ENCODE measurements around the gene HECTD4. TPM values are rescaled to one million over a fixed set of nuclear protein-coding genes. Genes with fewer than 3 reads are reported as not detected.
"Not testable (repeated sequence)": the region's sequence is repeated elsewhere in the genome, so short reads cannot be mapped to it uniquely, and the experiment has no call there.

The HECTD4 gene
- total RNA-seq, 1 donor from 2014 or later, result 49.4 TPM

DNA sequence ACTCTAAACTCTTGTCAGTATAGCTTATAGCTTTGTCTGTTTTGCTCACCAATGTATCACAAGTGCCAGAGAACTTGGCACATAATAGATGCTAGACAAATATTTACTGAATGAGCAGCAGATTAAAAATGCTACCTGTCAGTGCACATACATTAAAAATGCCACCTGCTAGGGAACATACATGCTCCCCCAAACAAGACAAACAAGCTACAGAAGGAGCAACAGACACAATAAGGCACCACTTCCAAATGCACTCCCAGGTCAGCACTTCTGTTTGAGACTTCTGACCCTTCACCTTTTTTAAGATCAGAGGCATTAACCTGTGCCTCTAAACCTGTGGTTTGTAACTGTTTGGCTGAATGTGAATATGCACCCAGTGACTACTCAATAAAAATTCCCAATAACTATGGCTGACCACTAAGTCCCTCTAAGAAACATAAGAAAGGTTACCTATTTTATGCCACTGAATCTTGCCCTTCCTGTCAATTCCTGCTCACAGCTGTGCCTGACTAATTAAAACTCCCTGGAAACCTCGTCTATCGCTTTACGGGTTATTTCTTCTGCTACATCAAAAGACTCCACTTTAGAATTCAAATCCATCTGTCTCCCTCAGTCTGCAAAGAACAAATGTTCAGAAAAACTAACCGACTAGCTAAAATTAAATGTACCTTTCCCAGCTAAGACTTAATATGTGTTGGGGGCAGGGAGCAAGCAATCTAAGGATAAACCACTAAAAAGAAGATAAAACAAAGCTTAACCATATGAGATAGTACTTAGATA lies 41.0 kb downstream of the HECTD4 start:
- H3K27me3 Mint-ChIP-seq (ENCODE audit: low read depth), result no peaks in the 10 kb centered on the region
- DNase-seq (ENCODE audit: low read depth, low spot score), result no peak
- TF ChIP-seq, protein P1, sequence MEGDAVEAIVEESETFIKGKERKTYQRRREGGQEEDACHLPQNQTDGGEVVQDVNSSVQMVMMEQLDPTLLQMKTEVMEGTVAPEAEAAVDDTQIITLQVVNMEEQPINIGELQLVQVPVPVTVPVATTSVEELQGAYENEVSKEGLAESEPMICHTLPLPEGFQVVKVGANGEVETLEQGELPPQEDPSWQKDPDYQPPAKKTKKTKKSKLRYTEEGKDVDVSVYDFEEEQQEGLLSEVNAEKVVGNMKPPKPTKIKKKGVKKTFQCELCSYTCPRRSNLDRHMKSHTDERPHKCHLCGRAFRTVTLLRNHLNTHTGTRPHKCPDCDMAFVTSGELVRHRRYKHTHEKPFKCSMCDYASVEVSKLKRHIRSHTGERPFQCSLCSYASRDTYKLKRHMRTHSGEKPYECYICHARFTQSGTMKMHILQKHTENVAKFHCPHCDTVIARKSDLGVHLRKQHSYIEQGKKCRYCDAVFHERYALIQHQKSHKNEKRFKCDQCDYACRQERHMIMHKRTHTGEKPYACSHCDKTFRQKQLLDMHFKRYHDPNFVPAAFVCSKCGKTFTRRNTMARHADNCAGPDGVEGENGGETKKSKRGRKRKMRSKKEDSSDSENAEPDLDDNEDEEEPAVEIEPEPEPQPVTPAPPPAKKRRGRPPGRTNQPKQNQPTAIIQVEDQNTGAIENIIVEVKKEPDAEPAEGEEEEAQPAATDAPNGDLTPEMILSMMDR (conservative IDR thresholded peaks at IDR 0.05), result no peak
- no peak overlapping the region for H3K4me3 Mint-ChIP-seq
- H3K27ac Mint-ChIP-seq (ENCODE audit: unreplicated experiment), result no peak overlapping the region
- H3K36me3 Mint-ChIP-seq (ENCODE audit: low read depth), result no peaks in the 10 kb centered on the region
- H3K9me3 Mint-ChIP-seq, result no peaks in the 10 kb centered on the region
- peaks cover 15% of the 10 kb centered on the region for H3K4me1 Mint-ChIP-seq

DNA sequence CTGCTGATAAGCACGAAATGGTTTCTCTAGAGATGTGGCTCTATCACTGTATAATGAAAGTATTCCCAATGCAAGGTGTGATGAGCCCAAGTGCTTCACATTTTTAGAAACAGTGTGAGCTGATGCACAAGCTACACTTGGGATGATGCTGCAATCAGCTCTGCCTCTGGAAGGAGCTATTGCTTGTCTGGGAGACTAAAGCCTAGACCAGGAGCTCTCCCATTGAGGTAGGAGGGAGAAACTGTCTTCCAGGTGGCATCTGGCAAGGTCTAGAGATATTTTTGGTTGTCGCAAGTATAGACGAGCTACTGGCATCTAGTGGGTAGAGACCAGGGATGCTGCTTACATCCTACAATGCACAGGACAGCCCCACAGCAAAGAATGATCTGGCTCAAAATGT lies 42.0 kb downstream of the HECTD4 start:
- Mint-ChIP-seq H3K27me3 (ENCODE audit: low read depth) (no peaks in the 10 kb centered on the region), H3K36me3 (ENCODE audit: low read depth) (no peaks in the 10 kb centered on the region), H3K27ac (ENCODE audit: unreplicated experiment) (no peak overlapping the region), H3K4me1 (peaks cover 13% of the 10 kb centered on the region), H3K4me3 (no peak overlapping the region), H3K9me3 (no peaks in the 10 kb centered on the region)
- DNase-seq (ENCODE audit: low read depth, low spot score), result no peak
- TF ChIP-seq, protein P1 (conservative IDR thresholded peaks at IDR 0.05), result no peak

DNA sequence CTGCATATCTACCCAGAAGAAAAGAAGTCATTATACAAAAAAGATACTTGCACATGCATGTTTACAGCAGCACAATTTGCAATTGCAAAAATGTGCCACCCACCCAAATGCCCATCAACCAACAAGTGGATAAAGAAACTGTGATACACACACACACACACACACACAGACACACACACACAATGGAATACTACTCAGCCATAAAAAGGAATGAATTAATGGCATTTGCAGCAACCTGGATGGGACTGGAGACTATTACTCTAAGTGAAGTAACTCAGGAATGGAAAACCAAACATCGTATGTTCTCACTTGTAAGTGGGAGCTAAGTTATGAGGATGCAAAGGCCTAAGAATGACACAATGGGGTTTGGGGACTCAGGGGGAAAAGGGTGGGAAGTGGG lies 47.2 kb downstream of the HECTD4 start:
- not testable (repeated sequence) for H3K4me3 Mint-ChIP-seq; DNase-seq (ENCODE audit: low read depth, low spot score); H3K27ac Mint-ChIP-seq (ENCODE audit: unreplicated experiment); H3K9me3 Mint-ChIP-seq; H3K27me3 Mint-ChIP-seq (ENCODE audit: low read depth); H3K36me3 Mint-ChIP-seq (ENCODE audit: low read depth); H3K4me1 Mint-ChIP-seq

DNA sequence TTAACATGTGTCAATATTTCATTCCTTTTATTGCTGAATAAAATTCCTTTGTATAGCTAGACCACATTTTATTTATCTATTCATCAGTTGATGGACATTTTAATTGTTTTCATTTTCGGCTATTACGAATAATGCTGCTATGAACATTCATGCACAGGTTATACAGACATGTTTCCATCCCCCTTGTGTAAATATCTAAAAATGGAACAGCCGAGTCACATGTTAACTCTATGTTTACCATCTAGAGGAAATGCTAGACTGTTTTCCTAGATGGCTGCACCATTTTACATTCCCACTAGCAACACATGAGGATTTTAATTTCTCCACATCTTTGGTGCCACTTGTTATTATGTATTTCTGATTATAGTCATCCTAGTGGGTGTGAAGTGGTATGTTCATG lies 49.2 kb downstream of the HECTD4 start:
- no peaks in the 10 kb centered on the region for H3K27me3 Mint-ChIP-seq (ENCODE audit: low read depth)
- DNase-seq (ENCODE audit: low read depth, low spot score), result no peak
- H3K36me3 Mint-ChIP-seq (ENCODE audit: low read depth), result peaks cover 5% of the 10 kb centered on the region
- TF ChIP-seq, protein P1 (conservative IDR thresholded peaks at IDR 0.05), result no peak
- H3K27ac Mint-ChIP-seq (ENCODE audit: unreplicated experiment), result no peak overlapping the region
- H3K4me3 Mint-ChIP-seq, result no peak overlapping the region
- no peaks in the 10 kb centered on the region for H3K4me1 Mint-ChIP-seq
- H3K9me3 Mint-ChIP-seq, result no peaks in the 10 kb centered on the region

DNA sequence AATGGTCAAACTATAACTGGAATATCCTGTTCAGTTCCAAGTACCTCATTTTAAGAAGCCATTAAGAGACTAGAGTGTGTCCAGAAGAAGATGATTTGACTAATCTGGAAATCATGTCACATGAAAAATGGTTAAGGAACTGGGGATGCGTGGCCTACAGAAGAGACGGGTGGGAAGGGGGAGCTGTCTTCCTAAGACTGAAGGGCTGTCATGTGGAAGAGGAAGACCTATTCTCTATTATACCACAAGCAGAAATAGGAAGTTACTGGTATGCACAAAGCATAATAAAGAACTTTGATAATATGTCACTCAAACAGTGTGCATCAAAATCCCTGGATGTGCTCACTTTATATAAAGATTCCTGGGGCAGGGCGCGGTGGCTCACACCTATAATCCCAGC lies 50.3 kb downstream of the HECTD4 start:
- H3K4me3 Mint-ChIP-seq, result no peak overlapping the region
- H3K27me3 Mint-ChIP-seq (ENCODE audit: low read depth), result no peaks in the 10 kb centered on the region
- H3K36me3 Mint-ChIP-seq (ENCODE audit: low read depth), result peaks cover 5% of the 10 kb centered on the region
- TF ChIP-seq, protein P1 (conservative IDR thresholded peaks at IDR 0.05), result no peak
- no peak for DNase-seq (ENCODE audit: low read depth, low spot score)
- no peaks in the 10 kb centered on the region for H3K9me3 Mint-ChIP-seq
- peaks cover 5% of the 10 kb centered on the region for H3K4me1 Mint-ChIP-seq
- no peak overlapping the region for H3K27ac Mint-ChIP-seq (ENCODE audit: unreplicated experiment)

DNA sequence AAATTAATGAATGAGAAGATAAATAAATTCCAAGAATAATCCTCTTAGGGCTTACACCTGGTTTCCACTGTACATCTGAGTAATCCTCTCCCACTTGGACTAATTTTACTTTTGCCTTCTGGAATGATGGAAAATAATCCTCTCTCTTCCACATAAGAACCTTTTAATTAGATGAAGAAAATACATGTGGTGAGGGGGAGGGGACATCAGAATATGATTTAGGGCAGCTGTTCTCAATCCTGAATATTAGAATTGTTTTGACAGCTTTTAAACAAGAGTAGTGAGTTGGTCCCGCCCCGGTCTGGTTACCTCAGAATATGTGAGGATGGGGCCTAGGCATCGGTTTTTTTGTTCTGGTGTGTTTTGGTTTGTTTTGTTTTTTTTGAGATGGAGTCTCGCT lies 51.5 kb downstream of the HECTD4 start:
- Mint-ChIP-seq H3K36me3 (ENCODE audit: low read depth) (peaks cover 5% of the 10 kb centered on the region), H3K4me1 (peaks cover 5% of the 10 kb centered on the region), H3K4me3 (no peak overlapping the region), H3K9me3 (no peaks in the 10 kb centered on the region), H3K27ac (ENCODE audit: unreplicated experiment) (no peak overlapping the region), H3K27me3 (ENCODE audit: low read depth) (no peaks in the 10 kb centered on the region)
- TF ChIP-seq, protein P1 (conservative IDR thresholded peaks at IDR 0.05), result no peak
- DNase-seq (ENCODE audit: low read depth, low spot score), result no peak

Measured in neural crest cell (in vitro differentiated cells).